HepG2 (cell line): ENCODE data around the gene IQCN. TPM values are rescaled to one million over a fixed set of nuclear protein-coding genes. Genes with fewer than 3 reads are reported as not detected.

ENCODE experiments used
- PCBP1 ChIP-seq: fragments of 200-400 bp; formaldehyde crosslinking; IDR thresholded peaks from 2 replicates; pipeline ENCODE4 v1.6.1; 2017; ENCODE audit warnings: mild to moderate bottlenecking, low read depth, low read length, borderline replicate concordance
- SRSF4 ChIP-seq: fragments of 200-400 bp; formaldehyde crosslinking; IDR thresholded peaks from one replicate; pipeline ENCODE4 v1.6.1; 2018; ENCODE audit warnings: mild to moderate bottlenecking, low read depth, low read length, moderate library complexity; ENCODE audit not compliant: poor library complexity, severe bottlenecking
- ZFP90 ChIP-seq: sonication (generic); formaldehyde crosslinking; IDR thresholded peaks from 2 replicates; pipeline ENCODE4 v1.8.0; 2022; ENCODE audit warnings: missing genetic modification reagents, mild to moderate bottlenecking, inconsistent platforms, borderline replicate concordance
- ZNF329 ChIP-seq: sonication (generic); formaldehyde crosslinking; IDR thresholded peaks from 2 replicates; pipeline ENCODE4 v1.9.0; 2021; ENCODE audit warnings: low read depth, mild to moderate bottlenecking, missing genetic modification reagents
- ZNF549 ChIP-seq: sonication (generic); formaldehyde crosslinking; IDR thresholded peaks from 2 replicates; pipeline ENCODE4 v1.5.0; 2020; ENCODE audit warnings: missing genetic modification reagents
- ZNF564 ChIP-seq: sonication (generic); formaldehyde crosslinking; IDR thresholded peaks from 2 replicates; pipeline ENCODE4 v1.8.1; 2023; ENCODE audit warnings: mild to moderate bottlenecking, missing genetic modification reagents
- ZSCAN31 ChIP-seq: sonication (generic); formaldehyde crosslinking; IDR thresholded peaks from 2 replicates; pipeline ENCODE4 v1.5.0; 2020; ENCODE audit warnings: low read depth, mild to moderate bottlenecking, missing genetic modification reagents
- polyA plus RNA-seq, 8 experiments: library from polyadenylated mRNA; depleted of rRNA in 3 of 8; stranded (reverse) in 7 of 8; unstranded in 1 of 8; fragments of >200 nt; fragmentation: Illumina TruSeq in 4 of 8; extraction: Trizol in 4 of 8; gene quantifications; 2 replicates each; pipeline versions ENCODE4 v1.2.1 to v1.2.3, GENCODE V29; 2011 to 2016; ENCODE audit warnings: low read depth in 4 of 8, missing spikeins in 1 of 8, mixed read lengths in 1 of 8; ENCODE audit not compliant: insufficient read depth in 1 of 8
- total RNA-seq, 5 experiments: library from RNA; depleted of rRNA; stranded (reverse); fragments of >200 nt; fragmentation: Illumina TruSeq; extraction: Trizol; gene quantifications; 2 replicates each; pipeline ENCODE4 v1.2.3, GENCODE V29; 2016; ENCODE audit warnings: low read depth in 1 of 5
- TF ChIP-seq, protein P1 (sequence below): sonication (generic); formaldehyde crosslinking; IDR thresholded peaks from 2 replicates; pipeline ENCODE4 v1.4.0; 2020; ENCODE audit warnings: missing genetic modification reagents, borderline replicate concordance
- TF ChIP-seq, protein P2 (sequence below): sonication (generic); formaldehyde crosslinking; IDR thresholded peaks from 2 replicates; pipeline ENCODE4 v1.5.0; 2020; ENCODE audit warnings: mild to moderate bottlenecking, missing genetic modification reagents
- TF ChIP-seq, protein P3 (sequence below): sonication (generic); formaldehyde crosslinking; IDR thresholded peaks from 2 replicates; pipeline ENCODE4 v1.5.0; 2020; ENCODE audit warnings: mild to moderate bottlenecking, missing genetic modification reagents, borderline replicate concordance

Gene IQCN
- total and polyA plus RNA-seq, 2 of the 13 experiments (the other 11 are each of a cell fraction or from before 2014, with no cell fraction given) = 0.04 to 0.18 TPM

DNA sequence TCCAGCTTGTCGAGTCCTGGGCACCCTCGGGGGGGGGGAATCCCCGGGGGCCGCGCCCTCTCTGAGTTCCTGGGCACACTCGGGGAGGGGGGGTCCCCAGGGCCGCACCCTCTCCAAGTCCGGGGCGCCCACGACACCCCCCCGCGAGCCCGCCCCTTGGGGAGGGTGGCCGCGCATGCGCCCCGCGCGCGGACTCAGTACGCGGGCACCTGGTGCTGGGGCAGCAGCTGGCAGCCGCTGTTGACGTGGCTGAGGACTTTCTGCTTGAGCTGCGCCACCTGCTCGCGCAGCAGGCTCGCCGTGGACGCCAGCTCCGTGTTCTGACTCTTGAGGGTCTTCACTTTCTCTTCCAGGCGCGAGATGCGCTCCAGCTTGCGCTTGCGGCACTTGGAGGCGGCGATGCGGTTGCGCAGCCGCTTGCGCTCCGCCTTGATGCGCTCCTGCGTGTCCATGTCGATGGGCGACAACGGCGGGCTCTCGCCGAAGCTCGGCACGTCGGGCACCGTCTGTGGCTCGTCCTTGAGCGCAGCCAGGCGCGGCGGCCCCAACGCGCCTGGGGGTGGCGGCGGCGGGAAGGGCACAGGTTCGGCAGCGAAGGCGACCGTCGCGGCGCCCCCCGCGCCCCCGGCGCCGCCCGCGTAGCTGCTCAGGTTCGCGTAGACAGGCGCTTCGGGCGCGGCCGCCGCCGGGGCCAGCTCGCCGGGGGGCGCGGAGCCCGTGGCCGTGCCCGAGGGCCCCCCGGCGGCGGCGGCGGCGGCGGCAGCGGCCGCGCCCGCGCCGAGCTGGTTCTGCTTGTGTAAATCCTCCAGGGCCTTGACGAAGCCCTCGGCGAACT, 6.2 kb upstream of the IQCN start (continued):
- TF ChIP-seq, protein P1, sequence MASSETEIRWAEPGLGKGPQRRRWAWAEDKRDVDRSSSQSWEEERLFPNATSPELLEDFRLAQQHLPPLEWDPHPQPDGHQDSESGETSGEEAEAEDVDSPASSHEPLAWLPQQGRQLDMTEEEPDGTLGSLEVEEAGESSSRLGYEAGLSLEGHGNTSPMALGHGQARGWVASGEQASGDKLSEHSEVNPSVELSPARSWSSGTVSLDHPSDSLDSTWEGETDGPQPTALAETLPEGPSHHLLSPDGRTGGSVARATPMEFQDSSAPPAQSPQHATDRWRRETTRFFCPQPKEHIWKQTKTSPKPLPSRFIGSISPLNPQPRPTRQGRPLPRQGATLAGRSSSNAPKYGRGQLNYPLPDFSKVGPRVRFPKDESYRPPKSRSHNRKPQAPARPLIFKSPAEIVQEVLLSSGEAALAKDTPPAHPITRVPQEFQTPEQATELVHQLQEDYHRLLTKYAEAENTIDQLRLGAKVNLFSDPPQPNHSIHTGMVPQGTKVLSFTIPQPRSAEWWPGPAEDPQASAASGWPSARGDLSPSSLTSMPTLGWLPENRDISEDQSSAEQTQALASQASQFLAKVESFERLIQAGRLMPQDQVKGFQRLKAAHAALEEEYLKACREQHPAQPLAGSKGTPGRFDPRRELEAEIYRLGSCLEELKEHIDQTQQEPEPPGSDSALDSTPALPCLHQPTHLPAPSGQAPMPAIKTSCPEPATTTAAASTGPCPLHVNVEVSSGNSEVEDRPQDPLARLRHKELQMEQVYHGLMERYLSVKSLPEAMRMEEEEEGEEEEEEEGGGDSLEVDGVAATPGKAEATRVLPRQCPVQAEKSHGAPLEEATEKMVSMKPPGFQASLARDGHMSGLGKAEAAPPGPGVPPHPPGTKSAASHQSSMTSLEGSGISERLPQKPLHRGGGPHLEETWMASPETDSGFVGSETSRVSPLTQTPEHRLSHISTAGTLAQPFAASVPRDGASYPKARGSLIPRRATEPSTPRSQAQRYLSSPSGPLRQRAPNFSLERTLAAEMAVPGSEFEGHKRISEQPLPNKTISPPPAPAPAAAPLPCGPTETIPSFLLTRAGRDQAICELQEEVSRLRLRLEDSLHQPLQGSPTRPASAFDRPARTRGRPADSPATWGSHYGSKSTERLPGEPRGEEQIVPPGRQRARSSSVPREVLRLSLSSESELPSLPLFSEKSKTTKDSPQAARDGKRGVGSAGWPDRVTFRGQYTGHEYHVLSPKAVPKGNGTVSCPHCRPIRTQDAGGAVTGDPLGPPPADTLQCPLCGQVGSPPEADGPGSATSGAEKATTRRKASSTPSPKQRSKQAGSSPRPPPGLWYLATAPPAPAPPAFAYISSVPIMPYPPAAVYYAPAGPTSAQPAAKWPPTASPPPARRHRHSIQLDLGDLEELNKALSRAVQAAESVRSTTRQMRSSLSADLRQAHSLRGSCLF (CRISPR knock-in tag) = no peak
- TF ChIP-seq ZNF564 = no peak; the same call in 1 of the 2 replicates
- no peak for TF ChIP-seq PCBP1
- peak; percentile 43 for TF ChIP-seq SRSF4
- TF ChIP-seq, protein P2, sequence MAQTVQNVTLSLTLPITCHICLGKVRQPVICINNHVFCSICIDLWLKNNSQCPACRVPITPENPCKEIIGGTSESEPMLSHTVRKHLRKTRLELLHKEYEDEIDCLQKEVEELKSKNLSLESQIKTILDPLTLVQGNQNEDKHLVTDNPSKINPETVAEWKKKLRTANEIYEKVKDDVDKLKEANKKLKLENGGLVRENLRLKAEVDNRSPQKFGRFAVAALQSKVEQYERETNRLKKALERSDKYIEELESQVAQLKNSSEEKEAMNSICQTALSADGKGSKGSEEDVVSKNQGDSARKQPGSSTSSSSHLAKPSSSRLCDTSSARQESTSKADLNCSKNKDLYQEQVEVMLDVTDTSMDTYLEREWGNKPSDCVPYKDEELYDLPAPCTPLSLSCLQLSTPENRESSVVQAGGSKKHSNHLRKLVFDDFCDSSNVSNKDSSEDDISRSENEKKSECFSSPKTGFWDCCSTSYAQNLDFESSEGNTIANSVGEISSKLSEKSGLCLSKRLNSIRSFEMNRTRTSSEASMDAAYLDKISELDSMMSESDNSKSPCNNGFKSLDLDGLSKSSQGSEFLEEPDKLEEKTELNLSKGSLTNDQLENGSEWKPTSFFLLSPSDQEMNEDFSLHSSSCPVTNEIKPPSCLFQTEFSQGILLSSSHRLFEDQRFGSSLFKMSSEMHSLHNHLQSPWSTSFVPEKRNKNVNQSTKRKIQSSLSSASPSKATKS (CRISPR knock-in tag) = no peak
- no peak; the same call in 1 of the 2 replicates for TF ChIP-seq ZNF329 (CRISPR knock-in tag)
- no peak for TF ChIP-seq ZSCAN31 (CRISPR knock-in tag)
- TF ChIP-seq, protein P3, sequence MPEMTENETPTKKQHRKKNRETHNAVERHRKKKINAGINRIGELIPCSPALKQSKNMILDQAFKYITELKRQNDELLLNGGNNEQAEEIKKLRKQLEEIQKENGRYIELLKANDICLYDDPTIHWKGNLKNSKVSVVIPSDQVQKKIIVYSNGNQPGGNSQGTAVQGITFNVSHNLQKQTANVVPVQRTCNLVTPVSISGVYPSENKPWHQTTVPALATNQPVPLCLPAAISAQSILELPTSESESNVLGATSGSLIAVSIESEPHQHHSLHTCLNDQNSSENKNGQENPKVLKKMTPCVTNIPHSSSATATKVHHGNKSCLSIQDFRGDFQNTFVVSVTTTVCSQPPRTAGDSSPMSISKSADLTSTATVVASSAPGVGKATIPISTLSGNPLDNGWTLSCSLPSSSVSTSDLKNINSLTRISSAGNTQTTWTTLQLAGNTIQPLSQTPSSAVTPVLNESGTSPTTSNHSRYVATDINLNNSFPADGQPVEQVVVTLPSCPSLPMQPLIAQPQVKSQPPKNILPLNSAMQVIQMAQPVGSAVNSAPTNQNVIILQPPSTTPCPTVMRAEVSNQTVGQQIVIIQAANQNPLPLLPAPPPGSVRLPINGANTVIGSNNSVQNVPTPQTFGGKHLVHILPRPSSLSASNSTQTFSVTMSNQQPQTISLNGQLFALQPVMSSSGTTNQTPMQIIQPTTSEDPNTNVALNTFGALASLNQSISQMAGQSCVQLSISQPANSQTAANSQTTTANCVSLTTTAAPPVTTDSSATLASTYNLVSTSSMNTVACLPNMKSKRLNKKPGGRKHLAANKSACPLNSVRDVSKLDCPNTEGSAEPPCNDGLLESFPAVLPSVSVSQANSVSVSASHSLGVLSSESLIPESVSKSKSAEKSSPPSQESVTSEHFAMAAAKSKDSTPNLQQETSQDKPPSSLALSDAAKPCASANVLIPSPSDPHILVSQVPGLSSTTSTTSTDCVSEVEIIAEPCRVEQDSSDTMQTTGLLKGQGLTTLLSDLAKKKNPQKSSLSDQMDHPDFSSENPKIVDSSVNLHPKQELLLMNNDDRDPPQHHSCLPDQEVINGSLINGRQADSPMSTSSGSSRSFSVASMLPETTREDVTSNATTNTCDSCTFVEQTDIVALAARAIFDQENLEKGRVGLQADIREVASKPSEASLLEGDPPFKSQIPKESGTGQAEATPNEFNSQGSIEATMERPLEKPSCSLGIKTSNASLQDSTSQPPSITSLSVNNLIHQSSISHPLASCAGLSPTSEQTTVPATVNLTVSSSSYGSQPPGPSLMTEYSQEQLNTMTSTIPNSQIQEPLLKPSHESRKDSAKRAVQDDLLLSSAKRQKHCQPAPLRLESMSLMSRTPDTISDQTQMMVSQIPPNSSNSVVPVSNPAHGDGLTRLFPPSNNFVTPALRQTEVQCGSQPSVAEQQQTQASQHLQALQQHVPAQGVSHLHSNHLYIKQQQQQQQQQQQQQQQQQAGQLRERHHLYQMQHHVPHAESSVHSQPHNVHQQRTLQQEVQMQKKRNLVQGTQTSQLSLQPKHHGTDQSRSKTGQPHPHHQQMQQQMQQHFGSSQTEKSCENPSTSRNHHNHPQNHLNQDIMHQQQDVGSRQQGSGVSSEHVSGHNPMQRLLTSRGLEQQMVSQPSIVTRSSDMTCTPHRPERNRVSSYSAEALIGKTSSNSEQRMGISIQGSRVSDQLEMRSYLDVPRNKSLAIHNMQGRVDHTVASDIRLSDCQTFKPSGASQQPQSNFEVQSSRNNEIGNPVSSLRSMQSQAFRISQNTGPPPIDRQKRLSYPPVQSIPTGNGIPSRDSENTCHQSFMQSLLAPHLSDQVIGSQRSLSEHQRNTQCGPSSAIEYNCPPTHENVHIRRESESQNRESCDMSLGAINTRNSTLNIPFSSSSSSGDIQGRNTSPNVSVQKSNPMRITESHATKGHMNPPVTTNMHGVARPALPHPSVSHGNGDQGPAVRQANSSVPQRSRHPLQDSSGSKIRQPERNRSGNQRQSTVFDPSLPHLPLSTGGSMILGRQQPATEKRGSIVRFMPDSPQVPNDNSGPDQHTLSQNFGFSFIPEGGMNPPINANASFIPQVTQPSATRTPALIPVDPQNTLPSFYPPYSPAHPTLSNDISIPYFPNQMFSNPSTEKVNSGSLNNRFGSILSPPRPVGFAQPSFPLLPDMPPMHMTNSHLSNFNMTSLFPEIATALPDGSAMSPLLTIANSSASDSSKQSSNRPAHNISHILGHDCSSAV (CRISPR knock-in tag) = no peak
- no peak for TF ChIP-seq ZFP90 (CRISPR knock-in tag)
- TF ChIP-seq ZNF549 (CRISPR knock-in tag) = no peak
